Measurements from ENCODE around the gene ATF6. TPM values are rescaled to one million over a fixed set of nuclear protein-coding genes. Genes with fewer than 3 reads are reported as not detected.

The ATF6 gene
- total RNA-seq, 1 experiment from 2014 or later: 16.4 TPM

DNA sequence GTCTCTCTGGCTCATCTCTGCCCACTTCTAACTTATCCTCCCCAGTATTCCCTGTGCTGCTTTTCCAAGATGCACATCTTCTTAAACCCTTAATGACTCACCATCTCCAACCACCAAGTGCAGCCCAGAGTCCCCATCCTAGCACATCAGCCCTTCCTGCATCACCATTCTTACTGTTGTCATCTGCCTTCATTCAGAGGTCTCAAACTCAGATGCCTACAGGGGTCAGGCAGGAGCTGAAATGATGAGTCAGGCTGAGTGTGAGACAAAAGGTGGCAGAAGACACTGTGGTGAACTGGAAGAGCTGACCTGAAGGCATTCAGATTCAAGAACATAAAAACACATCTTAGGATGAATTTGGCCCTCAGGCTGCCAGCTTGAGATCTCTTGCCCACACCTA, 223.0 kb downstream of the ATF6 start:
- ATAC-seq (no peak; the same call in 1 of the 2 replicates), DNase-seq (ENCODE audit: low read depth, low spot score) (no peak)
- Histone ChIP-seq H3K36me3 (ENCODE audit: control insufficient read depth, insufficient read depth, low read length) (no peaks in the 10 kb centered on the region), H3K9me3 (ENCODE audit: control insufficient read depth, insufficient read depth, low read depth, low read length) (no peaks in the 10 kb centered on the region; the same call in 1 of the 2 replicates), H3K4me3 (ENCODE audit: low read depth in 2 of 2, low read length in 2 of 2) (no peak overlapping the region), H3K27me3 (ENCODE audit: control insufficient read depth, insufficient read depth, low read length) (peaks cover 2% of the 10 kb centered on the region; the same call in 1 of the 2 replicates), H3K27ac (ENCODE audit: low read length) (no peak overlapping the region), H3K4me1 (ENCODE audit: control insufficient read depth, insufficient read depth, low read length) (no peaks in the 10 kb centered on the region)
- intact Hi-C loops (cut with micrococcal nuclease; ENCODE audit: unreplicated experiment): no loop called here
- TF ChIP-seq POLR2AphosphoS5 (IDR thresholded peaks at IDR 0.05; ENCODE audit: low read depth, low read length): no peak
- no peak for TF ChIP-seq SIN3A (IDR thresholded peaks at IDR 0.05; ENCODE audit: borderline replicate concordance, insufficient read depth, low read depth, low read length)
- TF ChIP-seq TCF7L2 (IDR thresholded peaks at IDR 0.05; ENCODE audit: low read depth, low read length): no peak
- TF ChIP-seq, protein P1, sequence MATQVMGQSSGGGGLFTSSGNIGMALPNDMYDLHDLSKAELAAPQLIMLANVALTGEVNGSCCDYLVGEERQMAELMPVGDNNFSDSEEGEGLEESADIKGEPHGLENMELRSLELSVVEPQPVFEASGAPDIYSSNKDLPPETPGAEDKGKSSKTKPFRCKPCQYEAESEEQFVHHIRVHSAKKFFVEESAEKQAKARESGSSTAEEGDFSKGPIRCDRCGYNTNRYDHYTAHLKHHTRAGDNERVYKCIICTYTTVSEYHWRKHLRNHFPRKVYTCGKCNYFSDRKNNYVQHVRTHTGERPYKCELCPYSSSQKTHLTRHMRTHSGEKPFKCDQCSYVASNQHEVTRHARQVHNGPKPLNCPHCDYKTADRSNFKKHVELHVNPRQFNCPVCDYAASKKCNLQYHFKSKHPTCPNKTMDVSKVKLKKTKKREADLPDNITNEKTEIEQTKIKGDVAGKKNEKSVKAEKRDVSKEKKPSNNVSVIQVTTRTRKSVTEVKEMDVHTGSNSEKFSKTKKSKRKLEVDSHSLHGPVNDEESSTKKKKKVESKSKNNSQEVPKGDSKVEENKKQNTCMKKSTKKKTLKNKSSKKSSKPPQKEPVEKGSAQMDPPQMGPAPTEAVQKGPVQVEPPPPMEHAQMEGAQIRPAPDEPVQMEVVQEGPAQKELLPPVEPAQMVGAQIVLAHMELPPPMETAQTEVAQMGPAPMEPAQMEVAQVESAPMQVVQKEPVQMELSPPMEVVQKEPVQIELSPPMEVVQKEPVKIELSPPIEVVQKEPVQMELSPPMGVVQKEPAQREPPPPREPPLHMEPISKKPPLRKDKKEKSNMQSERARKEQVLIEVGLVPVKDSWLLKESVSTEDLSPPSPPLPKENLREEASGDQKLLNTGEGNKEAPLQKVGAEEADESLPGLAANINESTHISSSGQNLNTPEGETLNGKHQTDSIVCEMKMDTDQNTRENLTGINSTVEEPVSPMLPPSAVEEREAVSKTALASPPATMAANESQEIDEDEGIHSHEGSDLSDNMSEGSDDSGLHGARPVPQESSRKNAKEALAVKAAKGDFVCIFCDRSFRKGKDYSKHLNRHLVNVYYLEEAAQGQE (IDR thresholded peaks at IDR 0.05; ENCODE audit: insufficient read depth in 1 of 2, low read depth in 2 of 2, low read length in 1 of 2): no peak
- TF ChIP-seq, protein P2, sequence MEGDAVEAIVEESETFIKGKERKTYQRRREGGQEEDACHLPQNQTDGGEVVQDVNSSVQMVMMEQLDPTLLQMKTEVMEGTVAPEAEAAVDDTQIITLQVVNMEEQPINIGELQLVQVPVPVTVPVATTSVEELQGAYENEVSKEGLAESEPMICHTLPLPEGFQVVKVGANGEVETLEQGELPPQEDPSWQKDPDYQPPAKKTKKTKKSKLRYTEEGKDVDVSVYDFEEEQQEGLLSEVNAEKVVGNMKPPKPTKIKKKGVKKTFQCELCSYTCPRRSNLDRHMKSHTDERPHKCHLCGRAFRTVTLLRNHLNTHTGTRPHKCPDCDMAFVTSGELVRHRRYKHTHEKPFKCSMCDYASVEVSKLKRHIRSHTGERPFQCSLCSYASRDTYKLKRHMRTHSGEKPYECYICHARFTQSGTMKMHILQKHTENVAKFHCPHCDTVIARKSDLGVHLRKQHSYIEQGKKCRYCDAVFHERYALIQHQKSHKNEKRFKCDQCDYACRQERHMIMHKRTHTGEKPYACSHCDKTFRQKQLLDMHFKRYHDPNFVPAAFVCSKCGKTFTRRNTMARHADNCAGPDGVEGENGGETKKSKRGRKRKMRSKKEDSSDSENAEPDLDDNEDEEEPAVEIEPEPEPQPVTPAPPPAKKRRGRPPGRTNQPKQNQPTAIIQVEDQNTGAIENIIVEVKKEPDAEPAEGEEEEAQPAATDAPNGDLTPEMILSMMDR (IDR thresholded peaks at IDR 0.05): no peak
- in situ Hi-C loops (cut with HindIII; ENCODE audit: low pct_unique_long_range_greater_than_20kb, low sequenced_read_pairs): no loop called here
- ChIA-PET CTCF (no interaction called here), POLR2A (no interaction called here)
- no TSS peak for BruUV-seq (replicated peaks)

DNA sequence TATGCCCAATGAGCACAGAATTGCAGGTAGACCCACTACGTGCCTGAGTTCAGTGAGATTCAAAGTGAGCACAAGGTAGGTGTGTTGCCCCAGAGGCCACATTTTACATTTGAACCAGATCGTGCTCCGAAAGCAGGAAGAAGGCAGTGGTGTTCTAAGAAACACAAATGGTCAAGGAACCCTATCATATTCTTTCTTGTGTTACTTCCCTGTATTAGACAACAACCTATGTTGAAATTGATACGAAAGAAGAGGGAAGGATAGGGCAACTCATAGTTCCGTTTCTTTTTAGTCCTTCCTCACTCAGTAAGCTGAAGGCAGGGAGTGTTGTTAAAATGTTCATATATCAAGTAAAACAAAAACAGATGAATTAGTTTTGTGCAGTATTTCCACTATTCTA, 223.7 kb downstream of the ATF6 start:
- Histone ChIP-seq H3K9me3 (ENCODE audit: control insufficient read depth, insufficient read depth, low read depth, low read length) (no peaks in the 10 kb centered on the region; the same call in 1 of the 2 replicates), H3K27me3 (ENCODE audit: control insufficient read depth, insufficient read depth, low read length) (peaks cover 2% of the 10 kb centered on the region; the same call in 1 of the 2 replicates), H3K4me1 (ENCODE audit: control insufficient read depth, insufficient read depth, low read length) (no peaks in the 10 kb centered on the region), H3K36me3 (ENCODE audit: control insufficient read depth, insufficient read depth, low read length) (no peaks in the 10 kb centered on the region), H3K4me3 (ENCODE audit: low read depth in 2 of 2, low read length in 2 of 2) (no peak overlapping the region), H3K27ac (ENCODE audit: low read length) (no peak overlapping the region)
- ChIA-PET CTCF (no interaction called here), POLR2A (no interaction called here)
- BruUV-seq (replicated peaks): no TSS peak
- intact Hi-C loops (cut with micrococcal nuclease; ENCODE audit: unreplicated experiment): no loop called here
- no peak for TF ChIP-seq SIN3A (IDR thresholded peaks at IDR 0.05; ENCODE audit: borderline replicate concordance, insufficient read depth, low read depth, low read length)
- TF ChIP-seq, protein P2 (IDR thresholded peaks at IDR 0.05): no peak
- TF ChIP-seq TCF7L2 (IDR thresholded peaks at IDR 0.05; ENCODE audit: low read depth, low read length): no peak
- TF ChIP-seq POLR2AphosphoS5 (IDR thresholded peaks at IDR 0.05; ENCODE audit: low read depth, low read length): no peak
- TF ChIP-seq, protein P1 (IDR thresholded peaks at IDR 0.05; ENCODE audit: insufficient read depth in 1 of 2, low read depth in 2 of 2, low read length in 1 of 2): no peak
- in situ Hi-C loops (cut with HindIII; ENCODE audit: low pct_unique_long_range_greater_than_20kb, low sequenced_read_pairs): no loop called here
- ATAC-seq: no peak
- no peak for DNase-seq (ENCODE audit: low read depth, low spot score)

Data from Panc1 (cell line).